ENCODE data around the gene ADCY9.
"Not testable (repeated sequence)": the region's sequence is repeated elsewhere in the genome, so short reads cannot be mapped to it uniquely, and the experiment has no call there.

- not testable (repeated sequence) for TF ChIP-seq POLR2A, CTCF (IDR thresholded peaks at IDR 0.05)
Measured at GRCh38 chr16:3927147-3927546, 189.1 kb downstream of the ADCY9 start.

All from lower leg skin (tissue), 3 donors.